ENCODE results near the gene ALK. TPM values are rescaled to one million over a fixed set of nuclear protein-coding genes. Genes with fewer than 3 reads are reported as not detected.

The ALK gene
- polyA plus RNA-seq, 2 of the 4 experiments (the other 2 are of a cell fraction): not detected

DNA sequence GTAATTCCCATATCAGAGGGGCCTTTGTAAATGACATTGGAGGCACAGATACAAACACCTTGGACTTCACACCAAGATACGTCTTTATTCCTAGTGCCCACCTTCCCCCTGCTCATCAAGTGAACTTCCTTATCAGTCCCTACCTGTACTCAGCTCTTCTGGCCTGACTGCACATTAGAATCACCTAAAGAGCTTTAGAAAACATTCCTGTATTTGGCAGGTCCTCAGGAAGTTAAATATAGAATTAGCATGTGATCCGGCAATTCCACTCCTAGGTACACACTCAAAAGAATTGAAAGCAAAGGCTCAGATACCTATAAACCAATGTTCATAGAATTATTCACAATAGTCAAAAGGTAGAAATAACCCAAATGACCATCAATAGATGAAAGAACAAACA lies 46.6 kb downstream of the ALK start (continued):
- TF ChIP-seq RNF2 (IDR thresholded peaks at IDR 0.05; ENCODE audit: borderline replicate concordance, low read depth) (no peak), HOXB13 (CRISPR knock-in tag; IDR thresholded peaks at IDR 0.05; ENCODE audit: low read depth) (no peak), TP53 (CRISPR knock-in tag; IDR thresholded peaks at IDR 0.05) (no peak), HEYL (CRISPR knock-in tag; IDR thresholded peaks at IDR 0.05) (no peak), ZSCAN20 (CRISPR knock-in tag; IDR thresholded peaks at IDR 0.05) (no peak), CHD2 (IDR thresholded peaks at IDR 0.05; ENCODE audit: low read length, partially characterized antibody) (no peak), RARB (CRISPR knock-in tag; IDR thresholded peaks at IDR 0.05) (no peak)
- TF ChIP-seq, protein P1, sequence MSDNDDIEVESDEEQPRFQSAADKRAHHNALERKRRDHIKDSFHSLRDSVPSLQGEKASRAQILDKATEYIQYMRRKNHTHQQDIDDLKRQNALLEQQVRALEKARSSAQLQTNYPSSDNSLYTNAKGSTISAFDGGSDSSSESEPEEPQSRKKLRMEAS (IDR thresholded peaks at IDR 0.05): no peak

DNA sequence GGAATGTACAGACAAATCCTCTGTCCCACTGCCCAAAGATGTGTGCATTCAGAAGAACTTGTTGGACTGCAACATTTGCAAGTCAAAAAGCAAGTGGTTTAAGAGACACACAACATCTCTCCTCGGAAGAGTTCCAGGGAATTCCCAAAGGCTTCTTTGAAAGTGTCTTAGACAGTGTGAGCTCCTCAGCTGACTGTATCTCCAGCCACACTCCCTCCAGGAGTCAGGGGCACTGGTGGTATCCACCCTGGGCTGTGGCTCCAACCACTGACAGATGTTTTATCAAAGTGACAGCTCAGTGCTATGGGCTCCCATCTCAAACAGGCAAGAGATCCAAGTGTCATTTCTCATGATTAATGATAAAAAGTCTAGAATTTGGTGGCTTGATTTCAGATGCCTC lies 48.5 kb downstream of the ALK start:
- Histone ChIP-seq H3K27ac (no peak overlapping the region), H3K4me1 (no peaks in the 10 kb centered on the region), H3K4me3 (no peak overlapping the region), H3K9me3 (no peaks in the 10 kb centered on the region), H3K4me2 (no peak overlapping the region)
- no peak for FAIRE-seq
- DNase-seq (ENCODE audit: low read depth in 1 of 2, low spot score in 1 of 2): no peak
- TF ChIP-seq BHLHE40 (IDR thresholded peaks at IDR 0.05; ENCODE audit: low read depth, low read length) (no peak), CHD4 (IDR thresholded peaks at IDR 0.05; ENCODE audit: borderline replicate concordance) (no peak)
- CTCF ChIA-PET: interaction anchor here (1.9 to 2.7 kb wide), 2 partner anchors 153 to 564 kb away, joined by 4 to 10 read pairs; no protein-coding TSS in a partner anchor
- POLR2A ChIA-PET: no interaction called here
- ATAC-seq: no peak
- 14% methylated on average over 1 of the region's 1 CpG for WGBS (ENCODE audit: missing lambda C conversion rate)

DNA sequence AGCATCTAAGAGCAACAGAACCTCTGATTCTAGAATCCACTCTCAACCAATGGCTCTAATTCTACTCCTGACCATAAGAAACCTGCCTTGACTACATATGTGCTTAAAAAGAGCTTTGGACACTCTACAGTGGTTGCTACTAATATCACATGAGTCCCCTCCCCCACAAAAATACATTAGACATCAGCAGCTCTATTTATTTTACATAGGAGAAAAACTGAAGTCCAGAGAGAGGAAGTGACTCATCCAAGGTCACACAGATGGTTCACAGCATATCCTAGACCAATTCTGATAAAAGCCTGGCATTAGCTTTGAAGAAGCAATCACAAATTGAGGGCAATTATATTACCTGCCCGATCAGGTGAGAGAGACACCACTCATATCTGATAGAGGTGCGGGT lies 49.8 kb downstream of the ALK start:
- POLR2A ChIA-PET: no interaction called here
- CTCF ChIA-PET: interaction anchor here (1.9 to 2.7 kb wide), 2 partner anchors 154 to 563 kb away, joined by 4 to 10 read pairs; no protein-coding TSS in a partner anchor
- DNase-seq (ENCODE audit: low read depth in 1 of 2, low spot score in 1 of 2) (no peak), FAIRE-seq (no peak), ATAC-seq (no peak)
- Histone ChIP-seq H3K9me3 (no peaks in the 10 kb centered on the region), H3K4me2 (no peak overlapping the region), H3K4me3 (no peak overlapping the region), H3K4me1 (no peaks in the 10 kb centered on the region), H3K27ac (no peak overlapping the region)
- TF ChIP-seq, protein P1 (IDR thresholded peaks at IDR 0.05): no peak
- TF ChIP-seq, protein P2, sequence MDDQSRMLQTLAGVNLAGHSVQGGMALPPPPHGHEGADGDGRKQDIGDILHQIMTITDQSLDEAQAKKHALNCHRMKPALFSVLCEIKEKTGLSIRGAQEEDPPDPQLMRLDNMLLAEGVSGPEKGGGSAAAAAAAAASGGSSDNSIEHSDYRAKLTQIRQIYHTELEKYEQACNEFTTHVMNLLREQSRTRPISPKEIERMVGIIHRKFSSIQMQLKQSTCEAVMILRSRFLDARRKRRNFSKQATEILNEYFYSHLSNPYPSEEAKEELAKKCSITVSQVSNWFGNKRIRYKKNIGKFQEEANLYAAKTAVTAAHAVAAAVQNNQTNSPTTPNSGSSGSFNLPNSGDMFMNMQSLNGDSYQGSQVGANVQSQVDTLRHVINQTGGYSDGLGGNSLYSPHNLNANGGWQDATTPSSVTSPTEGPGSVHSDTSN (IDR thresholded peaks at IDR 0.05): no peak
- TF ChIP-seq, protein P3, sequence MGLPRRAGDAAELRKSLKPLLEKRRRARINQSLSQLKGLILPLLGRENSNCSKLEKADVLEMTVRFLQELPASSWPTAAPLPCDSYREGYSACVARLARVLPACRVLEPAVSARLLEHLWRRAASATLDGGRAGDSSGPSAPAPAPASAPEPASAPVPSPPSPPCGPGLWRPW (IDR thresholded peaks at IDR 0.05): no peak
- TF ChIP-seq EHF (CRISPR knock-in tag; IDR thresholded peaks at IDR 0.05): no peak
- TF ChIP-seq HEYL (CRISPR knock-in tag; IDR thresholded peaks at IDR 0.05): no peak
- no peak for TF ChIP-seq GATA3 (IDR thresholded peaks at IDR 0.05; ENCODE audit: borderline replicate concordance)
- no peak for TF ChIP-seq EHMT2 (IDR thresholded peaks at IDR 0.05; ENCODE audit: low read depth)
- no peak for TF ChIP-seq ZNF302 (CRISPR knock-in tag; IDR thresholded peaks at IDR 0.05)
- TF ChIP-seq PHF8 (IDR thresholded peaks at IDR 0.05; ENCODE audit: borderline replicate concordance, low read depth): no peak
- TF ChIP-seq, protein P4, sequence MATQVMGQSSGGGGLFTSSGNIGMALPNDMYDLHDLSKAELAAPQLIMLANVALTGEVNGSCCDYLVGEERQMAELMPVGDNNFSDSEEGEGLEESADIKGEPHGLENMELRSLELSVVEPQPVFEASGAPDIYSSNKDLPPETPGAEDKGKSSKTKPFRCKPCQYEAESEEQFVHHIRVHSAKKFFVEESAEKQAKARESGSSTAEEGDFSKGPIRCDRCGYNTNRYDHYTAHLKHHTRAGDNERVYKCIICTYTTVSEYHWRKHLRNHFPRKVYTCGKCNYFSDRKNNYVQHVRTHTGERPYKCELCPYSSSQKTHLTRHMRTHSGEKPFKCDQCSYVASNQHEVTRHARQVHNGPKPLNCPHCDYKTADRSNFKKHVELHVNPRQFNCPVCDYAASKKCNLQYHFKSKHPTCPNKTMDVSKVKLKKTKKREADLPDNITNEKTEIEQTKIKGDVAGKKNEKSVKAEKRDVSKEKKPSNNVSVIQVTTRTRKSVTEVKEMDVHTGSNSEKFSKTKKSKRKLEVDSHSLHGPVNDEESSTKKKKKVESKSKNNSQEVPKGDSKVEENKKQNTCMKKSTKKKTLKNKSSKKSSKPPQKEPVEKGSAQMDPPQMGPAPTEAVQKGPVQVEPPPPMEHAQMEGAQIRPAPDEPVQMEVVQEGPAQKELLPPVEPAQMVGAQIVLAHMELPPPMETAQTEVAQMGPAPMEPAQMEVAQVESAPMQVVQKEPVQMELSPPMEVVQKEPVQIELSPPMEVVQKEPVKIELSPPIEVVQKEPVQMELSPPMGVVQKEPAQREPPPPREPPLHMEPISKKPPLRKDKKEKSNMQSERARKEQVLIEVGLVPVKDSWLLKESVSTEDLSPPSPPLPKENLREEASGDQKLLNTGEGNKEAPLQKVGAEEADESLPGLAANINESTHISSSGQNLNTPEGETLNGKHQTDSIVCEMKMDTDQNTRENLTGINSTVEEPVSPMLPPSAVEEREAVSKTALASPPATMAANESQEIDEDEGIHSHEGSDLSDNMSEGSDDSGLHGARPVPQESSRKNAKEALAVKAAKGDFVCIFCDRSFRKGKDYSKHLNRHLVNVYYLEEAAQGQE (IDR thresholded peaks at IDR 0.05): no peak
- no peak for TF ChIP-seq EP300 (IDR thresholded peaks at IDR 0.05)
- WGBS (ENCODE audit: missing lambda C conversion rate): 21% methylated on average over 2 of the region's 2 CpGs

Data from A549 (cell line).